ENCODE measurements around the gene C11orf21. TPM values are rescaled to one million over a fixed set of nuclear protein-coding genes. Genes with fewer than 3 reads are reported as not detected.

C11orf21 gene
- total and polyA plus RNA-seq, 8 donors: 1.2 to 6.9 (median 1.8) TPM

GRCh38 chr11:2300936-2301630 lies 635 bp downstream of the C11orf21 start:
- peak overlapping the region in 1 of 2 donors; percentile 88 for H3K27ac ChIP-seq
- no peaks in the 10 kb centered on the region for H3K9me3 ChIP-seq
- intact Hi-C loops (cut with DNase I): loop anchor here (10.0 kb wide), 2 partner anchors 114 to 224 kb away; no protein-coding TSS in a partner anchor
- TF ChIP-seq CTCF (IDR thresholded peaks at IDR 0.05): no peak
- no peaks in the 10 kb centered on the region for H3K27me3 ChIP-seq
- H3K36me3 ChIP-seq: no peaks in the 10 kb centered on the region
- peak overlapping the region in 1 of 2 donors; percentile 41 for H3K4me3 ChIP-seq
- ATAC-seq (no peak), DNase-seq (peak in 1 of 4 donors; percentile 88)
- H3K4me1 ChIP-seq: peaks cover 7 to 58% of the 10 kb centered on the region in 2 donors

- H3K27ac ChIP-seq: peak overlapping the region in 1 of 2 donors; percentile 88
- ATAC-seq: no peak
- no peaks in the 10 kb centered on the region for H3K9me3 ChIP-seq
- H3K27me3 ChIP-seq: no peaks in the 10 kb centered on the region
- intact Hi-C loops (cut with DNase I): loop anchor here (10.0 kb wide), 2 partner anchors 114 to 224 kb away; no protein-coding TSS in a partner anchor
- peaks cover 3 to 52% of the 10 kb centered on the region in 2 donors for H3K4me1 ChIP-seq
- no peak for TF ChIP-seq CTCF (IDR thresholded peaks at IDR 0.05)
- H3K36me3 ChIP-seq: no peaks in the 10 kb centered on the region
- DNase-seq: peak in 1 of 4 donors; percentile 79
- peak overlapping the region in 1 of 2 donors; percentile 41 for H3K4me3 ChIP-seq
Measured at GRCh38 chr11:2300290-2300935, 1.3 kb downstream of the C11orf21 start.

- H3K4me3 ChIP-seq: no peak overlapping the region
- H3K27ac ChIP-seq: no peak overlapping the region
- no peaks in the 10 kb centered on the region for H3K36me3 ChIP-seq
- H3K27me3 ChIP-seq: no peaks in the 10 kb centered on the region
- H3K4me1 ChIP-seq: peaks cover 0 to 45% of the 10 kb centered on the region in 2 donors
- DNase-seq (no peak), ATAC-seq (no peak)
- H3K9me3 ChIP-seq: no peaks in the 10 kb centered on the region
- intact Hi-C loops (cut with DNase I): loop anchor here (5.0 to 10.0 kb wide), 3 partner anchors 102 to 225 kb away; no protein-coding TSS in a partner anchor
- TF ChIP-seq CTCF (IDR thresholded peaks at IDR 0.05): no peak
Measured at GRCh38 chr11:2299773-2300172, 1.9 kb downstream of the C11orf21 start.

- no peaks in the 10 kb centered on the region for H3K36me3 ChIP-seq
- H3K27me3 ChIP-seq: no peaks in the 10 kb centered on the region
- intact Hi-C loops (cut with DNase I): loop anchor here in 1 of 2 donors (5.0 kb wide), 1 partner anchor 102 kb away; no protein-coding TSS in a partner anchor
- DNase-seq: peak in 1 of 4 donors; percentile 73
- peak; percentile 14 for ATAC-seq
- TF ChIP-seq CTCF (IDR thresholded peaks at IDR 0.05): peak; percentile 18 to 46
- peaks cover 0 to 38% of the 10 kb centered on the region in 2 donors for H3K4me1 ChIP-seq
- H3K4me3 ChIP-seq: no peak overlapping the region
- peak overlapping the region in 1 of 2 donors; percentile 13 for H3K27ac ChIP-seq
- H3K9me3 ChIP-seq: no peaks in the 10 kb centered on the region
Measured at GRCh38 chr11:2298795-2299761, 2.6 kb downstream of the C11orf21 start.
